Measurements from ENCODE around the gene GRIK2.

DNA sequence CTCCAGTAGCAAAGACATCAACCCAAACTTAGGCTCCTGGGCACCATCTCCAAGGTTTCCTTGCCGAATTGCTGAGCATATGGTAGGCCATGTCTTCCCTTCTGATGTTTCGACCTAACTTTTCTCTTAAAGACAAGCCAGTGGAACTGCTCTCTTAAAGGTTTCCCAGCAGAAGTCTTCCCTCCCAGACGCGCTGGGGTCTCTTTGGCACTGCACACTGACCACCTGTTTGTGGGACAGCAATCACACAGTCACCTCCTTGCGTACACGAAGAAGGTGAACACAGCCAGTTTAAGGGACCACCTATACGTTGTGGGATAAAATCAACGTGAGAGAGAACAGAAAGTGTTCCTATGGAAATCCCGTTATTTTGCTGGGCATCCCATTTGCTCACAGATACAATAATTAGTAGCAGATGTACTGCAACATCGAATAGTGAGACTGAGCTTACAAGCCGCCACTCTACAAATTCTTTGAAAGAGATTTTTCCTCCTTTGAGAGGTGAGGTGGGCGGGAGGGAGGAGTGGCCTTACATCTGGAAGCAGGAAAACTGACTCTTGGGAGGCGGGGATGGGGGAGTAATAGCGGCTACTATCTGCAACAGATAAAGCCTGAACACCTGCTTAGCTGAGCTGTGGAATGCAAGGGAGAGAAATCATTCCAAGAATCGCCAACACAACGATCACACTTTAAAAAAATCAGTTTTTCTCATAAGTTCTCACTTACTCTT is 9.9 kb downstream of the GRIK2 start:
- TF ChIP-seq POLR2A (IDR thresholded peaks at IDR 0.05; ENCODE audit: low read depth, low read length) (no peak), POLR2AphosphoS5 (IDR thresholded peaks at IDR 0.05; ENCODE audit: low read depth, low read length) (no peak), TAF1 (IDR thresholded peaks at IDR 0.05; ENCODE audit: borderline replicate concordance, low read depth, low read length) (no peak)

Data from GM12892 (cell line).